H1 (cell line): ENCODE data around the gene ZNF362. TPM values are rescaled to one million over a fixed set of nuclear protein-coding genes. Genes with fewer than 3 reads are reported as not detected.

Source experiments
- CEBPB ChIP-seq: IDR thresholded peaks from 2 replicates; pipeline ENCODE4 v1.6.1; 2012; ENCODE audit warnings: low read depth, low read length
- CHD7 ChIP-seq: fragments of 300-600 bp; sonication (generic); IDR thresholded peaks from 2 replicates; pipeline ENCODE4 v1.7.1; 2012; ENCODE audit warnings: low read length, moderate library complexity, mild to moderate bottlenecking, inconsistent platforms; ENCODE audit not compliant: insufficient replicate concordance
- FOSL1 ChIP-seq: IDR thresholded peaks from 2 replicates; pipeline ENCODE4 v1.6.1; 2011; ENCODE audit warnings: mild to moderate bottlenecking, low read depth, low read length, moderate library complexity; ENCODE audit not compliant: insufficient read depth
- HDAC2 ChIP-seq, 2 experiments: fragments of 300-600 bp in 1 of 2; sonication (generic) in 1 of 2; IDR thresholded peaks; 2 replicates each; pipeline ENCODE4 v1.6.1; 2011 to 2012; ENCODE audit warnings: low read depth in 2 of 2, low read length in 2 of 2, mild to moderate bottlenecking in 2 of 2, moderate library complexity in 2 of 2, borderline replicate concordance in 1 of 2, inconsistent platforms in 1 of 2
- RXRA ChIP-seq: IDR thresholded peaks from 2 replicates; pipeline ENCODE4 v1.6.1; 2011; ENCODE audit warnings: low read depth, mild to moderate bottlenecking, low read length, moderate library complexity; ENCODE audit not compliant: insufficient read depth
- polyA plus RNA-seq, 7 experiments: library from polyadenylated mRNA; depleted of rRNA in 3 of 7; stranded (reverse) in 5 of 7; unstranded in 2 of 7; fragments of >200 nt in 5 of 7; fragments of 200-250 nt in 2 of 7; gene quantifications; 1 replicate in 5 of 7; 2 replicates in 1 of 7; 4 replicates in 1 of 7; pipeline versions ENCODE4 v1.2.1 to v1.2.3, GENCODE V29; 2011 to 2013; ENCODE audit warnings: missing spikeins in 2 of 7, mixed read lengths in 2 of 7
- total RNA-seq: library from RNA; stranded (reverse); fragmentation: NEBNext Ultra II Directional; extraction: Animal tissue kit (Norgen Biotek cat#: 25700); gene quantifications from 2 replicates; pipeline ENCODE4 v1.2.1, GENCODE V29; 2021

ZNF362 gene
- total and polyA plus RNA-seq, 2 of the 8 experiments (the other 6 are each of a cell fraction or from before 2014, with no cell fraction given) = 24.2 to 27.8 TPM

GRCh38 chr1:33273961-33274371 lies 17.7 kb downstream of the ZNF362 start (continued):
- TF ChIP-seq CHD7 (no peak), CEBPB (no peak), HDAC2 (IDR thresholded peaks at IDR 0.05; ENCODE audit: borderline replicate concordance in 1 of 2, low read depth in 2 of 2, low read length in 2 of 2) (peak in 1 of 2 experiments; percentile 35; a peak in 1 of 4 replicates), FOSL1 (no peak), RXRA (no peak)
